Muscle of back (tissue), 13 donors: ENCODE results near the gene LRFN3. TPM values are rescaled to one million over a fixed set of nuclear protein-coding genes. Genes with fewer than 3 reads are reported as not detected.
"Not testable (repeated sequence)": the region's sequence is repeated elsewhere in the genome, so short reads cannot be mapped to it uniquely, and the experiment has no call there.

Experiments
- DNase-seq, 3 donors: peaks; one replicate each; pipeline versions ENCODE4 v3.0.0 to v3.0.0-alpha.2; 2013
- long read RNA-seq, 9 donors: transcript quantifications; one replicate each; lab custom pipeline, GENCODE V29; 2026
- polyA plus RNA-seq, 10 donors: library from polyadenylated mRNA; unstranded; fragments of 120-200 nt; gene quantifications; one replicate each; pipeline ENCODE4 v1.2.1, GENCODE V29; 2013; ENCODE audit not compliant: insufficient read length in 10 of 10

The LRFN3 gene, protein sequence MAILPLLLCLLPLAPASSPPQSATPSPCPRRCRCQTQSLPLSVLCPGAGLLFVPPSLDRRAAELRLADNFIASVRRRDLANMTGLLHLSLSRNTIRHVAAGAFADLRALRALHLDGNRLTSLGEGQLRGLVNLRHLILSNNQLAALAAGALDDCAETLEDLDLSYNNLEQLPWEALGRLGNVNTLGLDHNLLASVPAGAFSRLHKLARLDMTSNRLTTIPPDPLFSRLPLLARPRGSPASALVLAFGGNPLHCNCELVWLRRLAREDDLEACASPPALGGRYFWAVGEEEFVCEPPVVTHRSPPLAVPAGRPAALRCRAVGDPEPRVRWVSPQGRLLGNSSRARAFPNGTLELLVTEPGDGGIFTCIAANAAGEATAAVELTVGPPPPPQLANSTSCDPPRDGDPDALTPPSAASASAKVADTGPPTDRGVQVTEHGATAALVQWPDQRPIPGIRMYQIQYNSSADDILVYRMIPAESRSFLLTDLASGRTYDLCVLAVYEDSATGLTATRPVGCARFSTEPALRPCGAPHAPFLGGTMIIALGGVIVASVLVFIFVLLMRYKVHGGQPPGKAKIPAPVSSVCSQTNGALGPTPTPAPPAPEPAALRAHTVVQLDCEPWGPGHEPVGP
- polyA plus RNA-seq: 10 to 100 TPM in 1 of 10 donors, 1 to 10 TPM in 9; 4.4 to 13.1 (median 7.6) TPM
- long read RNA-seq, donor 1, partial matches to known transcripts: 0 of 1 reads
- long read RNA-seq, donor 1, other reads (novel, unspliced or antisense): 0 of 1 reads
- long read RNA-seq, donor 2, partial matches to known transcripts: 0 of 1 reads
- long read RNA-seq, donor 2, other reads (novel, unspliced or antisense): 0 of 1 reads
- long read RNA-seq, donor 3: 0 reads
- long read RNA-seq, donor 4, partial matches to known transcripts: 0 of 1 reads
- long read RNA-seq, donor 4, other reads (novel, unspliced or antisense): 0 of 1 reads
- long read RNA-seq, donor 5: 0 reads
- long read RNA-seq, donor 6, partial matches to known transcripts: 0 of 1 reads
- long read RNA-seq, donor 6, other reads (novel, unspliced or antisense): 0 of 1 reads
- long read RNA-seq, donor 7: 0 reads
- long read RNA-seq, donor 8, partial matches to known transcripts: 0 of 1 reads
- long read RNA-seq, donor 8, other reads (novel, unspliced or antisense): 0 of 1 reads
- long read RNA-seq, donor 9: 0 reads

DNA sequence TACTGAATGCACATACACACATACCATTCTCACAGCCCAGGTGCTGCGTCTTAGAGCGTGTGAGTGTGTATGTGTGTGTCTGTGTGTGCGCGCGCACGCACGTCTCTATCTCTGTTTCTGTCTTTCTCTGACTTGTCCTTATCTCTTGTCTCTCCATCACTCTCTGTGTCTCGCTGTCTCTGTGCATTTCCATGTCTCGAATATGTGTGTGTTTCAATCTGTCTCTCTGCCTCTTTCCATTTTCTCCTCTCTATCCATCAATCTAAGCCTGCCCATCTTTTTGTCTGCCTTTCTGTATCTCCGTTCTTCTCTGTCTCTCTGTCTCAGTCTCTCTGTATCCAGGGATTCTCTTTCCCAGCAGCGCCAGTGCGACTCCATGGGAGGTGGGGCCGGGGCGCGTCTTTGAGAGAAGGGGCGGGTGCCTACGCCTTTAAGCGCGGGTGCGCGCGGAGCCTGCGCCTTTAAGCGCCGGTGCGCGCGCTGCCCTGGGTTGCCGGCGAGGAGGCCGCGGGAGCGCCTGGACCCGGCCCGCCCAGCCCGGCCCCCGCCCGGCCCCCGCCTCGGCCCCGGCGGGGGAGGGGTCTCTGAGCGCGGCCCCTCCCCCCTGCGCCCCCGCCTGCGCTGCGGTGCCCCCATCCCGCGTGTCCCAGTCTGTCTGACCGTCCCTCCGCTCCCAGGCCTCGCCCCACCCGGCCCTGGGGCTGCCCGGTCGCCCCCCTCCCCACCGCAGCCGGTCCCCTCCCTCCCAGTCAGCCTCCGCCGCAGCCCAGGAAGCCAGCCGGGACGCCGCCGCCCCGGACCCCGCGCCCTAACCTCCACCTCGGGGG, at the start of gene LRFN3:
Gene LRFN3 (plus strand): TSS at position 464 of the 827 bp plus-strand sequence. CDS start 3,052 bp downstream, outside the sequence.
- peak; percentile 60 to 90 (median 86) for DNase-seq

DNA sequence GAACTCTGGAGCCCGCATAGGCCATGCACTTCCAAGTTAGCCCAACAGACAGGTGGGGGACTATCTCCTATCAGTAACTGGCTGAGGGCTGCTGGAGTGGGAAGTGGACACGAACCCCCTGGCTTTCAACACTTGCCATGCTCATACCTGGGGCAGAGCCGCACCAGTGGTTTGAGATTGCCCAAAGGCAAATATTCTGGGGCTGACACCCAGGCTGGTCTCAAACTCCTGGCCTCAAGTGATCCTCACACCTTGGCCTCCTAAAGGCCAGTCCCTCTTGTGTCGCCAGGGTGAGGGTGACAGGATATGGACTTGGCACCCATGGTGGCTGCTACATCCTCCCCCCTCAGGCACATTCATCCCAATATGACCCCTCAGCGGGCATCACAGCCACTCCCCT, 49.0 kb upstream of the LRFN3 start:
- no peak for DNase-seq

DNA sequence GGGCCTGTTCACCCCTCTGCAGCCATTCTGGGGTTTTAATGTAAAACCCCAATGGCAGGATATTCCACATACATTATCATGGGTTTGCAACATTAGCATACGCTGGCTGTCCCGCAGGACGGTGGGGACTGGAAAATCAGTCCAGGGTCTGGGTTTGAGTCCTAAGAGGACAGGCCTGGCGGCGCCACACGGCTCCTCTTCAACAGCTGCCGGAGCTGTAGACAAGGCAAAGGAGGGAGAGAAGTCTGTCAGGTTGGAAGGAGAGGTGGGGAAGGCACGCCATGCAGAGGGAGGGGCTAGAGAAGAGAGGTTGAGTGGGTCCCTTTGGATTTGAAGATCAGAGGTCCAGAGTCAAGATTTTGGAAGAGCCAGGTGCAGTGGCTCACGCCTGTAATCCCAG, 47.8 kb upstream of the LRFN3 start:
- no peak for DNase-seq

DNA sequence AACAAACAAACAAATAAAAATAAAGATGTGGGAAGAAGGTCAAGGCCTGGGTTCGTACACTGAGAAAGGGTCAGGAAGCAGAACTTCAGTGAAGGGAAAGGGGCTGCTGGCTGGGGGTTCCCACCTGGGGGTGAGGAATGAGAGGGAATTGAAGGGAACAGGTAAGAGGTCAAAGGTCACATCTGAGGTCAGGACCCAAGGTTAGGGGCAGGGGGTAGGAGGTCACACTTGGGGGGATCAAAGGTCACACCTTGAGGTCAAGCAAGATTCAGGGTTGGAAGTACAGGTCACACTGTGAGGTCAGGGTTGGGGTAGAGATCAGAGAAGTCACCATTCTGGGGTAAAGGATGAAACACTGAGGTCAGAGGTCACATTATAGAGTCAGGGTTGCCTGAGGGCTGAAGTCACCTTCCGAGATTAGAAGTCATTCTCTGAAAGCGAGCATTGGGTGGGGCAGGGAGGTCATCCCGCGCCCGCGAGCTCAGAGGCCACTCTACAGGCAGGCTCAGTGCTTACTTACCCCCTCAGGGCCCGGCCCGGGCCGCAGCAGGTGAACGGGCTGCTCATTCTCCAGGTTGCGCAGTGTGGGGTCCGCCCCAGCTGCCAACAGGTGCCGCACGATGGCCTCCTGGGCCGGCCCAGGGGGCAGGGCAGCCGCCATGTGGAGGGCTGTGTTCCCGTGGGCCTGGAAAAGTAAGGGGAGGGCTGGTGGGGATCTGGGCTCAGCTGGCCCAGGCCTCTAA, 46.6 kb upstream of the LRFN3 start:
- no peak for DNase-seq

DNA sequence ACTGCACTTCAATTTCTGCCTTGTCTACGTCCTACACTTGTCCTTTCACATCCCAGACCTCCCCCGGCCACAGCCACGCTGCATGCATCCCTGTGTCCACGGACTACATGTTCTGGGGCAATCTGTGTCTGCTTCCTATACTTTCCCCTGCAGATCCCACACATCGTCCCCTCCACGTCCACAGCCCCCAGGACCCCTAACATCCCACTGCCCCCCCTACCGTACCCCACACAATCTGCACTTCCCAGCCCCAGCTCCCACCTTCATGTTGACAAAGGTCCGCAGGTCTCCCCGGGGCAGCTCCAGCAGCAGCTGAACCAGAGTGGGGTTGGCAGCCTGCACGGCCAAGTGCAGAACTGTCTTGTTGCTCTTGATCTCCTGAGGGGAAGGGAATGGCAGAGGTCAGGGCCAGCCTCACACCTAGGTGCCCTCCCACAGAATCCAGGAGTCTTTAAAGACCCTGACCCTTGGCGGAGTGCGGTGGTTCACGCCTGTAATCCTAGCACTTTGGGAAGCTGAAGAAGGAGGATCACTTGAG, 46.0 kb upstream of the LRFN3 start:
- DNase-seq: no peak

DNA sequence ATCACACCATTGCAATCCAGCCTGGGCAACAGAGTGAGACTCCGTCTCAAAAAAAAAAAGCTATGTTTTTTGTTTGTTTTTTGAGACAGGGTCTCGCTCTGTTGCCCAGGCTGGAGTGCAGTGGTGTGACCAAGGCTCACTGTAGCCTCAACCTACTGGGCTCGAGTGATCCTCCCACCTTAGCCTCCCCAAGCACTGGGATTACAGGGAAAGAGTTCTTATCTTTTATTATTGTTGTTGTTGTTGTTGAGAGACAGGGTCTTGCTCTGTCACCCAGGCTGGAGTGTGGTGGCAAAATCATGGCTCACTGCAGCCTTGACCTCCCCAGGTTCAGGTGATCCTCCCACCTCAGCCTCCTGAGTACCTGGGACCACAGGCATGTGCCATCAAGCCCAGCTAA, 44.4 kb upstream of the LRFN3 start:
- not testable (repeated sequence) for DNase-seq

DNA sequence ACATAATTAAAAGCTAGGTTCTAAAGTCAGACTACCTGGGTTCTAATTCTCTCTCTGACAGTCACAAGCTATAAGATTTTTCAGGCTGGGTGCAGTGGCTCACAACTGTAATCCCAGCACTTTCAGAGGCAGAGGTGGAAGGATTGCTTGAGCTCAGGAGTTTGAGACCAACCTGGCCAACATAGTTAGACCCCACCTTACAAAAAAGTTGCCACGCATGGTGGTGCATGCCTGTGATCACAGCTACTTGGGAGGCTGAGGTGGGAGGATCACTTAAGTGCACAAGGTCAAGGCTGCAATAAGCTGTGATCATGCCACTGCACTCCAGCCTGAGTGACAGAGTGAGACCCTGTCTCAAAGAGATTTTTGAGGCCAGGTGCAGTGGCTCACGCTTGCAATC, 41.8 kb upstream of the LRFN3 start:
- no peak for DNase-seq

DNA sequence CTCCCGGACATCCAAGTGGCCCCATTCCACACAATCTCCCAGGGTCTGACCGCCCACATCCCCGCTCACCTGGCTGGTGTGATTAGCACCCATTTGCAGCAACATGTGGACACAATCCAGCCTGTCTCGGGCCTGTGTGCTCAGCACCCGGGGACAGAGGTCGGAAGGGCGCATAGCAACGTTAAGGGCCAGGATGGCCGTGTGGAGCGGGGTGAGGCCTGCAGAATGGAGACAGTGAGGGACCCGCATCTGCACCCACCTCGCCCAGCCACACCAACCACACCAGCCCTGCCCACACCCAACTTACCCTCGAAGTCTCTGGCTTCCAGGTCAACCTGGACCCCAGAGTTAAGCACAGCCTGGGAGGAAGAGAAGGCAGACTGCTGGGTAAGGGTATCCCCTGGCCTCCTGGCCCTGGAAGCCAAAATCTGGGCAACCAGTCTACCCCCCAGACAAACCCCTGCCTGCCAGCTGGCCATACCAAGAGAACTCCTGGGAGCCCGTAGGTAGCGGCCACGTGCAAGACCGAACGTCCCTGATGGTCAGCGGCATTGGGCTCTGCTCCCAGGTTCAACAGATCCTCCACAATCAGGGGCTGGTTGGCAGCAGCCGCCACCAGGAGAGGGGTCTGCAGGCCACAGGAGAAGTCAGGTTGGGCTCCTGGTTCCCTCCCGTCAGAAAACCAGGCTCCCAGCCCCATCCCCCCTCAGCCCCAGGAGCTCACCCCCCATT, 40.1 kb upstream of the LRFN3 start:
- DNase-seq: no peak

DNA sequence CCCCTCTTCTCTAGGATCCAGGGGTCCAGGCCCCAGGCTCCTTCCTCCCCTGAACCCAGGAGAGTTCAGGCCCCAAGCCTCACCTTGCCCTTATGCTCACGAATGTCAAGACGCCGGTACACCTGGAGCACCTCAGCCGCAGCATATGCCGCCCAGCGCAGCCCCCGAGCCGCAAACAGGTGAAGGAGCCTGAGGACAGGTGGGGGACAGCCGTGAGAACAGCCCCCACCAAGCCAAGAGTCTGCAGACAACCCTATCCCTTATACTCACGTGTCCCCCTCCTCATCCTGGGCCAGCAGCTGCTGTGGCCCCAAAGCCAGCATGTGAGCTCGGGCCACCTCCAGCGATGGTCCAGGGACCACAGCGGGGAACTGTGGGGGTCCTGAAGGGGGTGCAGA, 39.5 kb upstream of the LRFN3 start:
- no peak for DNase-seq

DNA sequence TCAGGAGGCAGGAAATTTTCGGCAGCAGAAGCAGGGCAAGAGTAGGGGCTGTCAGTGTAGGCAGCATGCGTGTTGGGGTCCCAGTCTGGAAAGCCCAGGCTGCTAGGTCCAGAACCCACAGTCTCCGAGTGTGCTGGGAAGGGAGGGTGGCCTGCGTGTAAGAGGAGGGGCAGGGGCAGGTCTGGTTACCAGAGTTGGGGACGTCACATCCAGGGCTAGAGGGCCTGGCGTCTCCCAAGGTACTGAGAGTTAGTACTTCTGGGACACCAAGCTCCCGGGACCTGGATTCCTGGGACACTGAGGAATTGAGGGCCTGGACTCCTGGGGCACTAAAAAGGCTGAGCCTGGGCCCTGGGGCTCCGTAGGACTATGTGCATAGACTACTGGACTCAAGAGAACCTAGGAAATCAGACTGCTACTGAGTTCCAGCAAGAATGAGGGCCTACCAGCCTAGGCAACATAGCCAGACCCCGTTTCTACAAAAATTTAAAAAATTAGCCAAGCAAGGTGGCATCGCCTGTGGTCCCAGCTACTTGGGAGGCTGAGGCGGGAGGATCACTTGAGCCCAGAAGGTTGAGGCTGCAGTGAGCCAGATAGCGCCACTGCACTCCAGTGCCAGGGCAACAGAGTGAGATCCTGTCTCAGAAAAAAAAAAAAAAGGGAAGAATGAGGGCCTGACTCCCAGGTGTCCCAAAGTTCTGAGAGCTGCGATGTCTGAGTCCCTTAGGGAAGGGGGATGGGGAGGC, 38.3 kb upstream of the LRFN3 start:
- no peak for DNase-seq

DNA sequence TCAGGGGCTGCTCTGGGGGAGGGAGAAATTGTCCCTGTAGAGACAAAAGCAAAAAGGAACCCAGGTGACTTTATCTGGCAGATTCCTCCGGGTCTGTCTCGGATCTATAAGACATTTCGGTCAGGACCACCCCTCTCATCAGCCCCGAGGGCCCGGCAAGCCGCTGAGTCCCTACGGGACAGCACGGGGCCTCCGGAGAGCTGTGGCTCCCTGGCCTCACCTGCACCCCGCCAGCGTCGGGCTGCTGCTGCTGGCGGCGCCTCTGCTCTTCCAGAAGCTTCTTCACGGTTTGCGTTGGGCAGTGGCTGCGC, 37.7 kb upstream of the LRFN3 start:
- no peak for DNase-seq

DNA sequence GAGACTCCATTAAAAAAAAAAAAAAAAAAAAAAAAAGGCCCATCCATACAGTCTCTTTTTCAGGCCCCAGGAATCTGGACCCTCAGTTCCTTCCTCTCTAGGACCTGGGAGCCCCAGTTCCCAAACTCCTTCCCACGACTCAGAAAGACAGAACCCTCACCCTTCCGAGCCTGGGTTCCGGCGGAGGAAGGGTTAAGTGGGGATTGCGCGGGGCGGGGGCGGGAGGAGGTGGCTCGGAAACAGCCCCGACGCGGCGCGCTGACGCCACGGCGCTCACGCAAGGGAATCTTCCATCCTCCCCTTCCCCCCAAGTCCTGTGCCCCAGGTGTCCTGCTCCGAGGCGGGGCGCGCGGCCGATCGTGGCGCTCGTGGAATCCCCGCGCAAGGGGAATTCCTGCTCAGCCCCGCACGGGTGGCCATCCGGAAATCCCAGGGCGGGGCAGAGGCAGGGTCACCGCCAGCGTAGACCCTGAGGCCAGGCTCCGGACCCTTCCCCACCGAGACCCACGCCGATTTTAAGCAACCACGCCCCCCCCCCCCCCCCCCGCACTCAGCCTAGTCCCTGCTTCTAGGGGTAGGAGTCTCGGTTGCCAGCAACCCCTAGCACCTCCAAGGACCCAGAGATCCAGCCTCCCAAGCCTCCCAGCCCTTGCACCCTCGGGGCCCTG, 36.5 kb upstream of the LRFN3 start:
- peak; percentile 70 to 94 (median 88) for DNase-seq

DNA sequence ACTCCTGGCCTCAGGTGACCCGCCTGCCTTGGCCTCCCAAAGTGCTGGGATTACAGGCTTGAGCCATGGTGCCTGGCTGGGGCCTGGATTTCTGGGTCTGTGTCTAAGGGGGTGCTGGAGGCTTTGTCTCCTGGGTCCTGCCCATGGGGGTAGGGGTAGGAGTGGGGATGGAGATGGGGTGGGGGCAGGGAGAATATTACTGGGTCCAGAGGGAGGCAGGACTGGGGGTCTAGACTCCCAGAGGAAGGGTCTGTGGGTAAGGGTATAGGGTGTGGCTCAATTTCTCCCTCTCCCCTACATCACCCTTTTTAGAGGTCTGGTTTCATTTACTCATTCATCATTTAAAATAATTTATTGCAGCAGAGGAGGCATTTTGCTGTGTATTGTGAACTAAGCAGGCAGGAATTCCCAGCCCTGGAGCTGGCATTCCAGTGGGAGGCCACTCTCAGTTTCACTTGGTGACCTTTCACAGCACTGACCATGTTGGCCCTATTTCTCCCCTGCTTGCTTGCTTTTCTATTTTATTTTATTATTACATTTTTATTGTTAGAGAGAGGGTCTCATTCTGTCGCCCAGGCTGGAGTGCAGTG, 35.0 kb upstream of the LRFN3 start:
- no peak for DNase-seq

DNA sequence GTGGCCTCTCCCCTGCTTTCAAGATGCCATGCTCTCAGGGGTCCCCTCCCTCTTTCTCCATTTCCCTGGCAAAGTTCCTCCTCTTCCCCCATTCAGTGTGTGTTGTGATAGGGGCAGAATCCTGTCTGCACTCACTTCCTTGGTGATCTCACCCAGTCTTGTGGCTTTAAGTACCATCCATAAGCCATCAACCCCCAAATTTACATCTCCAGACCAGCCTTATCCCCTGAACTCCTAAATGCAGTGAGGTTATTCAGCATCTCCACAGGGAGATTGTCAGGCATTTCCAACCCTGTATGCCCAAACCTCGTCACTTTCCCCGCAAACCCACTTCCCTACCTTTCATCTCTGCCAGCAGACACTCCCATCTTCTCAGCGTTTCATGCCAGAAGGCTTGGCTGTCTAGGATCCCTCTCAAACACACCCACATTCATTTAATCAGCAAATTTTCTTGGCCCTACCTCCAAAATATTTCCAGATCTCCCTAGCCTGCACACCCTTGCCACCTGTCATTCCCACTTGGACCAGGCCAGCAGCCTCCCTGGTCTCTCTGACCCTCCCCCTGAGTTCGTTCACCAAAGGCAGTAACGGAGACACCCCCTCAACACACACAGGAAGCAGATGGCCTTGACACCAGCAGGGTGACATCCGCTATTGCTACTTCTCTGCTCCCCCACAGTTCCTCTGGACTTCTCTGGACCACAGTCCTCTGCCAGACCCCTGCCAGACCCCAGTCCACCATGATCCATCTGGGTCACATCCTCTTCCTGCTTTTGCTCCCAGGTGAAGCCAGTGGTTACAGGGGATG, 34.1 kb upstream of the LRFN3 start, which contains the start of gene HCST:
Gene HCST (plus strand): TSS at position 676 of the 808 bp plus-strand sequence. CDS start 65 bp downstream, at position 741.
- DNase-seq: no peak

DNA sequence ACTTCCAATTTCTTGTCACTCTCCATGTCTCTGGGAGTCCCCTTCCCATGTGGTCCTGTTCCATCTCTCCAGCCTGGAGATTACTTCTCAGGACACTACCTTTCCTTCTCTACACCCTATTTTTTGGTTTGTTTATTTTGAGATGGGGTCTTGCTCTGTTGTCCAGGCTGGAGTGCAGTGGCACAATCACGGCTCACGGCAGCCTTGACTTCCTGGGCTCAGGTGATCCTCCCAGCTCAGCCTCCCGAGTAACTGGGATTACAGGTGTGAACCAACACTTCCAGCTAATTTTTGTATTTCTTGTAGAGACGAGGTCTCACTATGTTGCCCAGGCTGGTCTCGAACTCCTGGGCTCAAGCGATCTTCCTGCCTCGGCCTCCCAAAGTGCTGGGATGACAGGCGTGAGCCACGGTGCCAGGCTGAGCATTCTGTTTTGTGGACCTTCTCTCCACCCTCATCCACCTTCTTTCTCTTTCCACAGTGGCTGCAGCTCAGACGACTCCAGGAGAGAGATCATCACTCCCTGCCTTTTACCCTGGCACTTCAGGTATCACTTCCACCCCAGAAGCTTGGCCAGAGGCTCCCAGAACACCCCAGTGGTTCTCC, 33.2 kb upstream of the LRFN3 start:
- no peak for DNase-seq

DNA sequence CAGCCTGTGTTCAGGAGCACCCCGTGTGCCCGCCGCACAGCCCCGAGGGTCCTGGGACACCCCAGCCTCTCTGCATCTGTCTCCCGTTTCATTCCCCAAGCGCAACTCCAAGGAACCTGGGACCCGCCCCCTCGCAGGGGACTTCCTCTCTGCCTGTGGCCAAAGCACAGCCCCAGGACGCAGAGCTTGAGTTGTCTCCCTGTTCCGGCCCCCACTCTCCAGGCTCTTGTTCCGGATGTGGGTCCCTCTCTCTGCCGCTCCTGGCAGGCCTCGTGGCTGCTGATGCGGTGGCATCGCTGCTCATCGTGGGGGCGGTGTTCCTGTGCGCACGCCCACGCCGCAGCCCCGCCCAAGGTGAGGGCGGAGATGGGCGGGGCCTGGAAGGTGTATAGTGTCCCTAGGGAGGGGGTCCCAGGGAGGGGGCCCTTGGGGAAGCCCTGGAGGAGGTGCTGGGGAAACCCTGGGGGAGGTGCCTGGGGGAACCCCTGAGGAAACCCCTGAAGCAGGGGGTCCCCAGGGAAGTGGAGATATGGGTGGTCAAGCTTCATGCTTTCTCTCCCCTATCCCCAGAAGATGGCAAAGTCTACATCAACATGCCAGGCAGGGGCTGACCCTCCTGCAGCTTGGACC, 32.5 kb upstream of the LRFN3 start:
- peak in 2 of 3 donors; percentile 54 to 66 for DNase-seq
